Breast epithelium (tissue), 3 donors: Measurements from ENCODE around the gene CMC1.

Source experiments
- POLR2A ChIP-seq: fragments of 450-650 bp; IDR thresholded peaks from one replicate; pipeline ENCODE4 v1.6.1; 2016; ENCODE audit warnings: antibody characterized with exemption, mild to moderate bottlenecking, moderate library complexity
- TF ChIP-seq, protein P1 (sequence below), 3 donors: fragments of 450-650 bp; IDR thresholded peaks; one replicate each; pipeline ENCODE4 v1.5.1; 2016 to 2017; ENCODE audit warnings: antibody characterized with exemption in 3 of 3, mild to moderate bottlenecking in 3 of 3, moderate library complexity in 3 of 3

- TF ChIP-seq, protein P1, sequence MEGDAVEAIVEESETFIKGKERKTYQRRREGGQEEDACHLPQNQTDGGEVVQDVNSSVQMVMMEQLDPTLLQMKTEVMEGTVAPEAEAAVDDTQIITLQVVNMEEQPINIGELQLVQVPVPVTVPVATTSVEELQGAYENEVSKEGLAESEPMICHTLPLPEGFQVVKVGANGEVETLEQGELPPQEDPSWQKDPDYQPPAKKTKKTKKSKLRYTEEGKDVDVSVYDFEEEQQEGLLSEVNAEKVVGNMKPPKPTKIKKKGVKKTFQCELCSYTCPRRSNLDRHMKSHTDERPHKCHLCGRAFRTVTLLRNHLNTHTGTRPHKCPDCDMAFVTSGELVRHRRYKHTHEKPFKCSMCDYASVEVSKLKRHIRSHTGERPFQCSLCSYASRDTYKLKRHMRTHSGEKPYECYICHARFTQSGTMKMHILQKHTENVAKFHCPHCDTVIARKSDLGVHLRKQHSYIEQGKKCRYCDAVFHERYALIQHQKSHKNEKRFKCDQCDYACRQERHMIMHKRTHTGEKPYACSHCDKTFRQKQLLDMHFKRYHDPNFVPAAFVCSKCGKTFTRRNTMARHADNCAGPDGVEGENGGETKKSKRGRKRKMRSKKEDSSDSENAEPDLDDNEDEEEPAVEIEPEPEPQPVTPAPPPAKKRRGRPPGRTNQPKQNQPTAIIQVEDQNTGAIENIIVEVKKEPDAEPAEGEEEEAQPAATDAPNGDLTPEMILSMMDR (IDR thresholded peaks at IDR 0.05) = peak in 2 of 3 donors; percentile 23 to 27
- TF ChIP-seq POLR2A = no peak
Measured at GRCh38 chr3:28317438-28318022, 76.1 kb downstream of the CMC1 start.
